Endothelial cell (in vitro differentiated cells): ENCODE data around the gene ZNF70. TPM values are rescaled to one million over a fixed set of nuclear protein-coding genes. Genes with fewer than 3 reads are reported as not detected.
"Not testable (repeated sequence)": the region's sequence is repeated elsewhere in the genome, so short reads cannot be mapped to it uniquely, and the experiment has no call there.

Source experiments
- DNase-seq: peaks from one replicate; pipeline ENCODE4 v3.0.0; 2021; ENCODE audit warnings: low spot score
- H3K27ac Mint-ChIP-seq: one replicate; pipeline ENCODE4 v1.8.0; 2021; ENCODE audit warnings: mixed read lengths, inconsistent platforms; ENCODE audit not compliant: unreplicated experiment
- H3K27me3 Mint-ChIP-seq: one replicate; pipeline ENCODE4 v1.8.0; 2021; ENCODE audit warnings: mild to moderate bottlenecking, moderate library complexity, mixed read lengths, inconsistent platforms; ENCODE audit not compliant: unreplicated experiment
- H3K36me3 Mint-ChIP-seq: one replicate; pipeline ENCODE4 v1.8.0; 2021; ENCODE audit warnings: mild to moderate bottlenecking, low read depth, mixed read lengths, inconsistent platforms; ENCODE audit not compliant: unreplicated experiment
- H3K4me1 Mint-ChIP-seq: one replicate; pipeline ENCODE4 v1.8.0; 2021; ENCODE audit warnings: mild to moderate bottlenecking, mixed read lengths, inconsistent platforms; ENCODE audit not compliant: unreplicated experiment
- H3K4me3 Mint-ChIP-seq: one replicate; pipeline ENCODE4 v1.8.0; 2021; ENCODE audit warnings: mild to moderate bottlenecking, mixed read lengths, inconsistent platforms; ENCODE audit not compliant: unreplicated experiment
- H3K9me3 Mint-ChIP-seq: one replicate; pipeline ENCODE4 v1.8.0; 2021; ENCODE audit warnings: mixed read lengths, inconsistent platforms; ENCODE audit not compliant: unreplicated experiment
- CTCF ChIP-seq: fragments of 200-600 bp; sonication (generic); IDR thresholded peaks from one replicate; pipeline ENCODE4 v1.5.0; 2021; ENCODE audit warnings: antibody characterized with exemption; ENCODE audit not compliant: unreplicated experiment
- total RNA-seq: library from RNA; stranded (reverse); fragmentation: NEBNext Ultra II Directional; extraction: Animal tissue kit (Norgen Biotek cat#: 25700); gene quantifications from one replicate; pipeline ENCODE4 v1.2.1, GENCODE V29; 2021; ENCODE audit not compliant: unreplicated experiment

The ZNF70 gene
- total RNA-seq, 1 donor from 2014 or later = 8.0 TPM

GRCh38 chr22:23743303-23743705 is 7.6 kb downstream of the ZNF70 start:
- TF ChIP-seq CTCF = no peak
- Mint-ChIP-seq H3K9me3 (no peaks in the 10 kb centered on the region), H3K36me3 (peaks cover 26% of the 10 kb centered on the region), H3K4me1 (peaks cover 3% of the 10 kb centered on the region), H3K4me3 (no peak overlapping the region), H3K27ac (no peak overlapping the region), H3K27me3 (peaks cover 3% of the 10 kb centered on the region)
- DNase-seq = no peak

- no peak for TF ChIP-seq CTCF
- Mint-ChIP-seq H3K27ac (no peak overlapping the region), H3K27me3 (peaks cover 3% of the 10 kb centered on the region), H3K4me1 (peaks cover 3% of the 10 kb centered on the region), H3K9me3 (no peaks in the 10 kb centered on the region), H3K36me3 (peaks cover 26% of the 10 kb centered on the region), H3K4me3 (no peak overlapping the region)
- DNase-seq = no peak
These were observed 8.2 kb downstream of the ZNF70 start for GRCh38 chr22:23742505-23743264.

GRCh38 chr22:23737696-23738095 is 13.2 kb downstream of the ZNF70 start:
- no peaks in the 10 kb centered on the region for H3K9me3 Mint-ChIP-seq
- no peak overlapping the region for H3K4me3 Mint-ChIP-seq
- no peak for TF ChIP-seq CTCF
- peaks cover 7% of the 10 kb centered on the region for H3K27me3 Mint-ChIP-seq
- DNase-seq = no peak
- H3K27ac Mint-ChIP-seq = no peak overlapping the region
- peaks cover 19% of the 10 kb centered on the region for H3K4me1 Mint-ChIP-seq
- no peaks in the 10 kb centered on the region for H3K36me3 Mint-ChIP-seq

- H3K9me3 Mint-ChIP-seq, H3K27me3 Mint-ChIP-seq, H3K36me3 Mint-ChIP-seq, DNase-seq, H3K27ac Mint-ChIP-seq, H3K4me3 Mint-ChIP-seq, H3K4me1 Mint-ChIP-seq: not testable (repeated sequence)
These were observed 22.8 kb downstream of the ZNF70 start for GRCh38 chr22:23728108-23728507.

GRCh38 chr22:23722724-23723123 is 28.2 kb downstream of the ZNF70 start:
- Mint-ChIP-seq H3K4me3 (no peak overlapping the region), H3K27ac (no peak overlapping the region), H3K4me1 (no peaks in the 10 kb centered on the region), H3K9me3 (no peaks in the 10 kb centered on the region), H3K27me3 (peaks cover 3% of the 10 kb centered on the region), H3K36me3 (no peaks in the 10 kb centered on the region)
- no peak for DNase-seq
- no peak for TF ChIP-seq CTCF
